ENCODE data around the gene ZBED1.
"Not testable (repeated sequence)": the region's sequence is repeated elsewhere in the genome, so short reads cannot be mapped to it uniquely, and the experiment has no call there.

The ZBED1 gene

GRCh38 chrX:2474280-2474962, 26.4 kb downstream of the ZBED1 start:
- Histone ChIP-seq H3K9ac (ENCODE audit: low read length) (no peak overlapping the region), H3K4me1 (ENCODE audit: control insufficient read depth, insufficient read depth, low read length) (no peaks in the 10 kb centered on the region), H3K27me3 (ENCODE audit: control insufficient read depth, insufficient read depth, low read length) (no peaks in the 10 kb centered on the region), H3K4me3 (ENCODE audit: low read length) (no peak overlapping the region), H3K27ac (ENCODE audit: low read depth, low read length) (no peak overlapping the region), H3K36me3 (ENCODE audit: control insufficient read depth, insufficient read depth, low read length) (peaks cover 2% of the 10 kb centered on the region)

GRCh38 chrX:2473064-2473463, 27.7 kb downstream of the ZBED1 start:
- H3K27me3 ChIP-seq (ENCODE audit: control insufficient read depth, insufficient read depth, low read length); H3K36me3 ChIP-seq (ENCODE audit: control insufficient read depth, insufficient read depth, low read length); H3K9ac ChIP-seq (ENCODE audit: low read length); H3K27ac ChIP-seq (ENCODE audit: low read depth, low read length); H3K4me3 ChIP-seq (ENCODE audit: low read length); H3K4me1 ChIP-seq (ENCODE audit: control insufficient read depth, insufficient read depth, low read length): not testable (repeated sequence)

GRCh38 chrX:2471641-2472040, 29.1 kb downstream of the ZBED1 start:
- no peaks in the 10 kb centered on the region for H3K27me3 ChIP-seq (ENCODE audit: control insufficient read depth, insufficient read depth, low read length)
- H3K9ac ChIP-seq (ENCODE audit: low read length) = no peak overlapping the region
- no peak overlapping the region for H3K4me3 ChIP-seq (ENCODE audit: low read length)
- no peaks in the 10 kb centered on the region for H3K36me3 ChIP-seq (ENCODE audit: control insufficient read depth, insufficient read depth, low read length)
- H3K4me1 ChIP-seq (ENCODE audit: control insufficient read depth, insufficient read depth, low read length) = no peaks in the 10 kb centered on the region
- no peak overlapping the region for H3K27ac ChIP-seq (ENCODE audit: low read depth, low read length)

GRCh38 chrX:2471126-2471525, 29.6 kb downstream of the ZBED1 start:
- H3K27ac ChIP-seq (ENCODE audit: low read depth, low read length); H3K4me1 ChIP-seq (ENCODE audit: control insufficient read depth, insufficient read depth, low read length); H3K27me3 ChIP-seq (ENCODE audit: control insufficient read depth, insufficient read depth, low read length); H3K4me3 ChIP-seq (ENCODE audit: low read length); H3K36me3 ChIP-seq (ENCODE audit: control insufficient read depth, insufficient read depth, low read length); H3K9ac ChIP-seq (ENCODE audit: low read length): not testable (repeated sequence)

GRCh38 chrX:2469852-2470251, 30.9 kb downstream of the ZBED1 start:
- not testable (repeated sequence) for H3K36me3 ChIP-seq (ENCODE audit: control insufficient read depth, insufficient read depth, low read length); H3K9ac ChIP-seq (ENCODE audit: low read length); H3K27ac ChIP-seq (ENCODE audit: low read depth, low read length); H3K27me3 ChIP-seq (ENCODE audit: control insufficient read depth, insufficient read depth, low read length); H3K4me1 ChIP-seq (ENCODE audit: control insufficient read depth, insufficient read depth, low read length); H3K4me3 ChIP-seq (ENCODE audit: low read length)

GRCh38 chrX:2469196-2469685, 31.5 kb downstream of the ZBED1 start:
- no peaks in the 10 kb centered on the region for H3K4me1 ChIP-seq (ENCODE audit: control insufficient read depth, insufficient read depth, low read length)
- no peaks in the 10 kb centered on the region for H3K36me3 ChIP-seq (ENCODE audit: control insufficient read depth, insufficient read depth, low read length)
- H3K27ac ChIP-seq (ENCODE audit: low read depth, low read length) = no peak overlapping the region
- H3K27me3 ChIP-seq (ENCODE audit: control insufficient read depth, insufficient read depth, low read length) = no peaks in the 10 kb centered on the region
- H3K4me3 ChIP-seq (ENCODE audit: low read length) = no peak overlapping the region
- no peak overlapping the region for H3K9ac ChIP-seq (ENCODE audit: low read length)

- Histone ChIP-seq H3K4me1 (ENCODE audit: control insufficient read depth, insufficient read depth, low read length) (no peaks in the 10 kb centered on the region), H3K4me3 (ENCODE audit: low read length) (no peak overlapping the region)
Observed at GRCh38 chrX:2468261-2469195, 32.2 kb downstream of the ZBED1 start.

GRCh38 chrX:2466876-2467656, 33.7 kb downstream of the ZBED1 start:
- H3K27me3 ChIP-seq (ENCODE audit: control insufficient read depth, insufficient read depth, low read length) = no peaks in the 10 kb centered on the region
- no peak overlapping the region for H3K9ac ChIP-seq (ENCODE audit: low read length)
- H3K4me3 ChIP-seq (ENCODE audit: low read length) = no peak overlapping the region
- no peaks in the 10 kb centered on the region for H3K4me1 ChIP-seq (ENCODE audit: control insufficient read depth, insufficient read depth, low read length)
- H3K27ac ChIP-seq (ENCODE audit: low read depth, low read length) = no peak overlapping the region
- no peaks in the 10 kb centered on the region for H3K36me3 ChIP-seq (ENCODE audit: control insufficient read depth, insufficient read depth, low read length)

More at GRCh38 chrX:2468261-2469195, 32.2 kb downstream of the ZBED1 start:
- Histone ChIP-seq H3K27ac (ENCODE audit: low read depth, low read length) (no peak overlapping the region), H3K9ac (ENCODE audit: low read length) (no peak overlapping the region), H3K27me3 (ENCODE audit: control insufficient read depth, insufficient read depth, low read length) (no peaks in the 10 kb centered on the region), H3K36me3 (ENCODE audit: control insufficient read depth, insufficient read depth, low read length) (no peaks in the 10 kb centered on the region)

- Histone ChIP-seq H3K4me1 (ENCODE audit: control insufficient read depth, insufficient read depth, low read length) (no peaks in the 10 kb centered on the region), H3K27ac (ENCODE audit: low read depth, low read length) (no peak overlapping the region), H3K4me3 (ENCODE audit: low read length) (no peak overlapping the region), H3K27me3 (ENCODE audit: control insufficient read depth, insufficient read depth, low read length) (no peaks in the 10 kb centered on the region), H3K9ac (ENCODE audit: low read length) (no peak overlapping the region), H3K36me3 (ENCODE audit: control insufficient read depth, insufficient read depth, low read length) (no peaks in the 10 kb centered on the region)
Observed at GRCh38 chrX:2464677-2465166, 36.1 kb downstream of the ZBED1 start.

- H3K9ac ChIP-seq (ENCODE audit: low read length) = no peak overlapping the region
- H3K27me3 ChIP-seq (ENCODE audit: control insufficient read depth, insufficient read depth, low read length) = no peaks in the 10 kb centered on the region
- H3K4me1 ChIP-seq (ENCODE audit: control insufficient read depth, insufficient read depth, low read length) = no peaks in the 10 kb centered on the region
- no peak overlapping the region for H3K4me3 ChIP-seq (ENCODE audit: low read length)
- H3K36me3 ChIP-seq (ENCODE audit: control insufficient read depth, insufficient read depth, low read length) = no peaks in the 10 kb centered on the region
- no peak overlapping the region for H3K27ac ChIP-seq (ENCODE audit: low read depth, low read length)
Observed at GRCh38 chrX:2463973-2464676, 36.7 kb downstream of the ZBED1 start.

GRCh38 chrX:2463481-2463880, 37.3 kb downstream of the ZBED1 start:
- not testable (repeated sequence) for H3K4me1 ChIP-seq (ENCODE audit: control insufficient read depth, insufficient read depth, low read length); H3K36me3 ChIP-seq (ENCODE audit: control insufficient read depth, insufficient read depth, low read length); H3K27ac ChIP-seq (ENCODE audit: low read depth, low read length); H3K4me3 ChIP-seq (ENCODE audit: low read length); H3K27me3 ChIP-seq (ENCODE audit: control insufficient read depth, insufficient read depth, low read length); H3K9ac ChIP-seq (ENCODE audit: low read length)
